DND-41 (cell line): Measurements from ENCODE around the gene CYBB.

Source experiments
- ATAC-seq: fragments of 200-7000 bp; cut with Tn5 transposase; 3 replicates; pipeline ENCODE4 v1.9.1; 2021; ENCODE audit warnings: low read depth; ENCODE audit not compliant: insufficient read depth
- DNase-seq: peaks from one replicate; pipeline ENCODE4 v3.0.0-alpha.2; 2020
- H2AFZ ChIP-seq: 2 replicates; pipeline ENCODE4 v1.6.0; 2012; ENCODE audit warnings: low read depth, low read length
- H3K27ac ChIP-seq: 2 replicates; pipeline ENCODE4 v1.5.1; 2012; ENCODE audit warnings: low read length, inconsistent platforms
- H3K27me3 ChIP-seq: fragments of 200-600 bp; sonication (generic); 2 replicates; pipeline ENCODE4 v1.6.0; 2012; ENCODE audit warnings: low read length, mild to moderate bottlenecking, inconsistent platforms; ENCODE audit not compliant: insufficient read depth, poor library complexity
- H3K36me3 ChIP-seq: 2 replicates; pipeline ENCODE4 v1.5.1; 2012; ENCODE audit warnings: low read length, inconsistent platforms; ENCODE audit not compliant: insufficient read depth
- H3K4me1 ChIP-seq: 2 replicates; pipeline ENCODE4 v1.5.1; 2012; ENCODE audit warnings: mild to moderate bottlenecking, low read length; ENCODE audit not compliant: insufficient read depth
- H3K4me2 ChIP-seq: 2 replicates; pipeline ENCODE4 v1.6.0; 2012; ENCODE audit warnings: mild to moderate bottlenecking, moderate library complexity, low read length, inconsistent platforms; ENCODE audit not compliant: insufficient read depth
- H3K4me3 ChIP-seq, 2 experiments: fragments of 200-600 bp in 1 of 2; shearing (Covaris generic) in 1 of 2; 2 replicates each; pipeline ENCODE4 v1.5.1; 2012 to 2016; ENCODE audit warnings: inconsistent platforms in 2 of 2, low read length in 2 of 2, mild to moderate bottlenecking in 2 of 2, low read depth in 1 of 2, moderate library complexity in 1 of 2
- H3K79me2 ChIP-seq: 2 replicates; pipeline ENCODE4 v1.6.0; 2012; ENCODE audit warnings: low read length, inconsistent platforms; ENCODE audit not compliant: insufficient read depth
- H3K9ac ChIP-seq: 2 replicates; pipeline ENCODE4 v1.6.0; 2012; ENCODE audit warnings: low read depth, mild to moderate bottlenecking, inconsistent platforms, low read length, moderate library complexity
- H3K9me3 ChIP-seq: 2 replicates; pipeline ENCODE4 v1.5.1; 2012; ENCODE audit warnings: low read length, moderate library complexity, mild to moderate bottlenecking, inconsistent platforms; ENCODE audit not compliant: insufficient read depth, severe bottlenecking
- H4K20me1 ChIP-seq: 2 replicates; pipeline ENCODE4 v1.6.0; 2012; ENCODE audit warnings: low read length; ENCODE audit not compliant: insufficient read depth
- EZH2 ChIP-seq: IDR thresholded peaks from 3 replicates; pipeline ENCODE4 v1.6.1; 2012; ENCODE audit warnings: borderline replicate concordance, low read depth, mild to moderate bottlenecking, moderate library complexity, low read length, inconsistent platforms; ENCODE audit not compliant: severe bottlenecking
- TF ChIP-seq, protein P1 (sequence below): IDR thresholded peaks from 2 replicates; pipeline ENCODE4 v1.5.1; 2012; ENCODE audit warnings: borderline replicate concordance, low read length, moderate library complexity, mild to moderate bottlenecking; ENCODE audit not compliant: poor library complexity, severe bottlenecking; ENCODE audit errors: extremely low read depth

The CYBB gene

DNA sequence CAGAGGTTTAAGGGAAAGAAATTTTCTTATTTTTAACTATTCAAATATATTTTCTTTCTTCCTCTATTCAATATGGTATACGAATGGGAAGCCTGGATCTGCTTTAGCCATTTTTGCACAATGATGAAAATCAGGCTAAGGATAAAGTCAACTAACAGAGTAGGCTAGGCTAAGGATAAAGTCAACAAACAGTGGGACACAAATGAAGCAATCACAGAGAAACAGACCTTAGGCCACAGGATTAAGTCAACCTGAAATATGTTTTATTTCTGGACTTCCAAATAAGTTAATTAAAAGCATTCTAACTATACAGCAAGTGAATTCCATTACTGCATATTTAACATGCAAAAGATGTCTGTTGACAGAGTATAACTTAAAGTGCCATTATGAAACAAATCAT lies 50.5 kb downstream of the CYBB start:
- H3K27ac ChIP-seq = no peak overlapping the region
- H3K4me3 ChIP-seq = no peak overlapping the region
- H3K27me3 ChIP-seq = no peaks in the 10 kb centered on the region
- no peak overlapping the region for H3K9ac ChIP-seq
- no peaks in the 10 kb centered on the region for H3K79me2 ChIP-seq
- DNase-seq (no peak), ATAC-seq (no peak)
- no peak overlapping the region for H3K4me2 ChIP-seq
- peaks cover 9% of the 10 kb centered on the region for H3K4me1 ChIP-seq
- TF ChIP-seq, protein P1, sequence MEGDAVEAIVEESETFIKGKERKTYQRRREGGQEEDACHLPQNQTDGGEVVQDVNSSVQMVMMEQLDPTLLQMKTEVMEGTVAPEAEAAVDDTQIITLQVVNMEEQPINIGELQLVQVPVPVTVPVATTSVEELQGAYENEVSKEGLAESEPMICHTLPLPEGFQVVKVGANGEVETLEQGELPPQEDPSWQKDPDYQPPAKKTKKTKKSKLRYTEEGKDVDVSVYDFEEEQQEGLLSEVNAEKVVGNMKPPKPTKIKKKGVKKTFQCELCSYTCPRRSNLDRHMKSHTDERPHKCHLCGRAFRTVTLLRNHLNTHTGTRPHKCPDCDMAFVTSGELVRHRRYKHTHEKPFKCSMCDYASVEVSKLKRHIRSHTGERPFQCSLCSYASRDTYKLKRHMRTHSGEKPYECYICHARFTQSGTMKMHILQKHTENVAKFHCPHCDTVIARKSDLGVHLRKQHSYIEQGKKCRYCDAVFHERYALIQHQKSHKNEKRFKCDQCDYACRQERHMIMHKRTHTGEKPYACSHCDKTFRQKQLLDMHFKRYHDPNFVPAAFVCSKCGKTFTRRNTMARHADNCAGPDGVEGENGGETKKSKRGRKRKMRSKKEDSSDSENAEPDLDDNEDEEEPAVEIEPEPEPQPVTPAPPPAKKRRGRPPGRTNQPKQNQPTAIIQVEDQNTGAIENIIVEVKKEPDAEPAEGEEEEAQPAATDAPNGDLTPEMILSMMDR = no peak
- no peak for TF ChIP-seq EZH2
- no peaks in the 10 kb centered on the region for H3K9me3 ChIP-seq
- no peaks in the 10 kb centered on the region for H3K36me3 ChIP-seq
- no peaks in the 10 kb centered on the region for H4K20me1 ChIP-seq
- no peak overlapping the region for H2AFZ ChIP-seq

DNA sequence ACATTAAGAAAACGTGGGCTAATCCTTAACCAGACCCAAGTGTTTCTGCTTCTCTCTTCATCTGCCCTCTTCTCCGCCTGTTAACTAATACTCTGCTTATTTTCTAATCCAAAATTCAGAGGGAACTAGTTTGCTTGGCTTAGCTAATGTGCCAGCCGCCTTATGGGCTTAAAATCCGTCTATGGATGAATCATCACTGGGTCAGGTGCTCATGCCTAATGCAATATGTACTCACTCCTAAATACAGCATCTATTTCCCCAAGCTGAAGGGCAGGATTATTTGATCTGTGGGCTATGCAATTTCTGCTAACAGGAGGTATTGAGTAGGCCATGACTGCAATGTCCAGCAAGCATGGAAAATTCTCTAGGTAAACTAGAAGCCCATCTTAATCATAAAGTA lies 55.1 kb downstream of the CYBB start:
- ATAC-seq (no peak), DNase-seq (no peak)
- Histone ChIP-seq H4K20me1 (no peaks in the 10 kb centered on the region), H3K4me1 (0 out of 2 replicates have a peak, but pooled peaks cover 3% of the 10 kb centered on the region), H3K4me2 (no peak overlapping the region), H3K27ac (no peak overlapping the region), H3K79me2 (no peaks in the 10 kb centered on the region), H3K9ac (no peak overlapping the region), H3K9me3 (no peaks in the 10 kb centered on the region), H3K27me3 (no peaks in the 10 kb centered on the region), H3K36me3 (no peaks in the 10 kb centered on the region; the same call in 1 of the 2 replicates), H2AFZ (no peak overlapping the region), H3K4me3 (no peak overlapping the region)
- no peak for TF ChIP-seq EZH2
- TF ChIP-seq, protein P1 = no peak

DNA sequence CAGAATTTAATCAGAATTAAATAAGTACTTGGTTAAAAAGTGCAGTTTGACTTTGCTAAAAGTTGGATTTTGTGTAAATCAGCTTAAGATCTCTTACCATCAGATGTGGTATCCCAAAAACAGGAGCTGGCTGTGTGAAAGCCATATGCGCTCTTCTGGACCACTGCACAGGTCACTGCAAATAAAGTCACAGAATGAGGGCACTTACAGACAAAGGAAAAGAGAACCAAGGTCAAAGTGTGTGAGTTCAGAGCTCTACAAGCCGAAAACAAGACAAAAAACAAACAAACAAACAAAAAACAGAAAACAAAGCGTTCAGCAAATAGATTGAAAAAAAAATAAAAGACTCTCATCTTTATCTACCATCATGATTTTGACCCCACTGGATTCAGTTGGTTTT lies 61.1 kb downstream of the CYBB start:
- no peak overlapping the region for H2AFZ ChIP-seq
- no peak for ATAC-seq
- no peaks in the 10 kb centered on the region for H3K9me3 ChIP-seq
- no peak for DNase-seq
- no peak overlapping the region for H3K4me2 ChIP-seq
- H3K27ac ChIP-seq = no peak overlapping the region
- H4K20me1 ChIP-seq = no peaks in the 10 kb centered on the region
- TF ChIP-seq EZH2 = no peak
- TF ChIP-seq, protein P1 = no peak
- no peak overlapping the region for H3K4me3 ChIP-seq
- no peaks in the 10 kb centered on the region for H3K79me2 ChIP-seq
- no peak overlapping the region for H3K9ac ChIP-seq
- H3K27me3 ChIP-seq = no peaks in the 10 kb centered on the region
- peaks cover 4% of the 10 kb centered on the region; the same call in 1 of the 2 replicates for H3K36me3 ChIP-seq
- H3K4me1 ChIP-seq = no peaks in the 10 kb centered on the region

DNA sequence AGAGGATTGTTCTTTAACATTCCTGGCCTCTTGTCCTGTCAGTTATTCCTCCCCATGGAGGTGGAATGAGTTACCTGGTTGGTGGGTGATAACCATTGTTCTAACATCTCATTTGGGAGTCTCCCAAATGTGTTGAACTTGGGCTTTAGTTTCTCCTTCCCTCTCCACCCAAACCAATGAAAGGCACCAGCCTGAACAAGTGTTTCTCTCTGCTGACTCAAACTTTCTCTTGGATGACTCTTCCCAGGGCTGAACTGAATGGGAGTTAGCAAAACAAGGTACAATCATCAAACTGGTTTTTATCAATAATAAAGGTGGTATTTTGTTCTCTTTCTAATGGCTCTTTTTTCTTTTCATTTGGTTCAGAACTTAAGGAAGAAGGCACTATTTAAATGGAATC lies 64.8 kb downstream of the CYBB start:
- H3K79me2 ChIP-seq = no peaks in the 10 kb centered on the region
- H3K9me3 ChIP-seq = no peaks in the 10 kb centered on the region
- H3K4me2 ChIP-seq = no peak overlapping the region
- TF ChIP-seq EZH2 = no peak
- TF ChIP-seq, protein P1 = no peak
- DNase-seq (no peak), ATAC-seq (no peak)
- H3K27ac ChIP-seq = no peak overlapping the region
- H3K4me1 ChIP-seq = peaks cover 27% of the 10 kb centered on the region
- H3K4me3 ChIP-seq = no peak overlapping the region
- H3K9ac ChIP-seq = no peak overlapping the region
- no peaks in the 10 kb centered on the region for H3K27me3 ChIP-seq
- no peaks in the 10 kb centered on the region for H4K20me1 ChIP-seq
- peaks cover 4% of the 10 kb centered on the region; the same call in 1 of the 2 replicates for H3K36me3 ChIP-seq
- no peak overlapping the region for H2AFZ ChIP-seq
